Smooth muscle cell (in vitro differentiated cells): ENCODE results near the gene CLIC2. TPM values are rescaled to one million over a fixed set of nuclear protein-coding genes. Genes with fewer than 3 reads are reported as not detected.

Source experiments
- DNase-seq: peaks from one replicate; lab custom pipeline; 2025; ENCODE audit not compliant: unreplicated experiment; lab: John Stamatoyannopoulos, UW
- H2AFZ ChIP-seq: fragments of 200-600 bp; sonication (generic); 2 replicates; pipeline ENCODE4 v1.6.0; 2016; ENCODE audit warnings: antibody characterized with exemption, low read depth, mild to moderate bottlenecking
- H3F3A ChIP-seq: fragments of 200-600 bp; sonication (generic); 2 replicates; pipeline ENCODE4 v1.6.0; 2017; ENCODE audit warnings: antibody characterized with exemption, low read depth
- H3K27ac ChIP-seq: fragments of 200-600 bp; sonication (generic); 2 replicates; pipeline ENCODE4 v1.5.1; 2016; ENCODE audit warnings: low read depth, mild to moderate bottlenecking
- H3K27me3 ChIP-seq: fragments of 200-600 bp; sonication (generic); 2 replicates; pipeline ENCODE4 v1.6.1; 2016; ENCODE audit warnings: low read depth, mild to moderate bottlenecking
- H3K36me3 ChIP-seq: fragments of 200-600 bp; sonication (generic); 2 replicates; pipeline ENCODE4 v1.5.1; 2016; ENCODE audit warnings: low read depth
- H3K4me1 ChIP-seq: fragments of 200-600 bp; sonication (generic); 2 replicates; pipeline ENCODE4 v1.5.1; 2016; ENCODE audit warnings: low read depth
- H3K4me2 ChIP-seq: fragments of 200-600 bp; sonication (generic); 2 replicates; pipeline ENCODE4 v1.6.0; 2016; ENCODE audit warnings: mild to moderate bottlenecking
- H3K4me3 ChIP-seq: fragments of 200-600 bp; sonication (generic); 2 replicates; pipeline ENCODE4 v1.5.1; 2016; ENCODE audit warnings: mild to moderate bottlenecking
- H3K79me2 ChIP-seq: fragments of 200-600 bp; sonication (generic); 2 replicates; pipeline ENCODE4 v1.6.0; 2016; ENCODE audit warnings: low read depth, mild to moderate bottlenecking
- H3K9ac ChIP-seq: fragments of 200-600 bp; sonication (generic); 2 replicates; pipeline ENCODE4 v1.6.0; 2016; ENCODE audit warnings: low read depth
- H3K9me3 ChIP-seq: fragments of 200-600 bp; sonication (generic); replicated peaks from 2 replicates; pipeline ENCODE4 v1.5.1; 2016; ENCODE audit warnings: low read depth
- H4K20me1 ChIP-seq: fragments of 200-600 bp; sonication (generic); 2 replicates; pipeline ENCODE4 v1.6.0; 2016; ENCODE audit warnings: low read depth
- WGBS: methylation state at CpG from one replicate; pipeline ENCODE4 v1.1.7; 2016; ENCODE audit warnings: low lambda C conversion rate; 5-methylcytosine and 5-hydroxymethylcytosine counted together
- polyA plus RNA-seq: library from polyadenylated mRNA; unstranded; fragments of >200 nt; fragmentation: Nextera tagmentation; extraction: Ambion mirVana; gene quantifications from 2 replicates; pipeline ENCODE4 v1.2.1, GENCODE V29; 2016
- total RNA-seq: library from RNA; depleted of rRNA; stranded (reverse); fragments of >200 nt; gene quantifications from 2 replicates; pipeline ENCODE4 v1.2.3, GENCODE V29; 2014
- TF ChIP-seq, protein P1 (sequence below): fragments of 200-600 bp; sonication (generic); IDR thresholded peaks from 2 replicates; pipeline ENCODE4 v1.5.1; 2017; ENCODE audit warnings: borderline replicate concordance, mild to moderate bottlenecking, antibody characterized with exemption; ENCODE audit not compliant: insufficient read depth, poor library complexity, severe bottlenecking

Gene CLIC2
- total and polyA plus RNA-seq, 2 experiments from 2014 or later, result 0.22 to 0.33 TPM

DNA sequence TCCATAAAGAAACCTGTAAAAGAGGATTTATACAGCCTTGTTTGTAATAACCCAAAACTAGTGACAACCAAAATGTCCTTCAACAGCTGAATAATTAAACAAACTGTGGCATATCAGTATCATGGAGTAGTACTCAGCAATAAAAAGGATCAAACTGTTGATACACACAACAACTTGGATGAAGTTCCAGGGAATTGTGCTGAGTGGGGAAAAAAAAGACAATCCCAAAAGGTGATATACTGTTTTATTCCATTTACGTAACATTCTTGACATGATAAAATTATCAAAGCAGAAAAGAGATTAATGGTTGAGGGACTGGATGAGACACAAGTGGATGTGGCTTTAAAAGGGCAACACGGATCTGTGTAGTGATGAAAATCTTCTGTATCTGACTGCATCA, 7.8 kb downstream of the CLIC2 start:
- TF ChIP-seq, protein P1, sequence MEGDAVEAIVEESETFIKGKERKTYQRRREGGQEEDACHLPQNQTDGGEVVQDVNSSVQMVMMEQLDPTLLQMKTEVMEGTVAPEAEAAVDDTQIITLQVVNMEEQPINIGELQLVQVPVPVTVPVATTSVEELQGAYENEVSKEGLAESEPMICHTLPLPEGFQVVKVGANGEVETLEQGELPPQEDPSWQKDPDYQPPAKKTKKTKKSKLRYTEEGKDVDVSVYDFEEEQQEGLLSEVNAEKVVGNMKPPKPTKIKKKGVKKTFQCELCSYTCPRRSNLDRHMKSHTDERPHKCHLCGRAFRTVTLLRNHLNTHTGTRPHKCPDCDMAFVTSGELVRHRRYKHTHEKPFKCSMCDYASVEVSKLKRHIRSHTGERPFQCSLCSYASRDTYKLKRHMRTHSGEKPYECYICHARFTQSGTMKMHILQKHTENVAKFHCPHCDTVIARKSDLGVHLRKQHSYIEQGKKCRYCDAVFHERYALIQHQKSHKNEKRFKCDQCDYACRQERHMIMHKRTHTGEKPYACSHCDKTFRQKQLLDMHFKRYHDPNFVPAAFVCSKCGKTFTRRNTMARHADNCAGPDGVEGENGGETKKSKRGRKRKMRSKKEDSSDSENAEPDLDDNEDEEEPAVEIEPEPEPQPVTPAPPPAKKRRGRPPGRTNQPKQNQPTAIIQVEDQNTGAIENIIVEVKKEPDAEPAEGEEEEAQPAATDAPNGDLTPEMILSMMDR, result no peak
- WGBS, result 79% methylated on average over 2 of the region's 2 CpGs
- H3K36me3 ChIP-seq, result no peaks in the 10 kb centered on the region
- H3F3A ChIP-seq, result no peaks in the 10 kb centered on the region
- no peak overlapping the region for H3K4me3 ChIP-seq
- H3K27me3 ChIP-seq, result no peaks in the 10 kb centered on the region
- H3K9me3 ChIP-seq, result peaks cover 2% of the 10 kb centered on the region
- H3K79me2 ChIP-seq, result no peaks in the 10 kb centered on the region
- no peak overlapping the region for H3K9ac ChIP-seq
- H3K4me2 ChIP-seq, result no peak overlapping the region
- no peak overlapping the region for H2AFZ ChIP-seq
- DNase-seq, result no peak
- no peaks in the 10 kb centered on the region for H3K4me1 ChIP-seq
- H3K27ac ChIP-seq, result no peak overlapping the region
- H4K20me1 ChIP-seq, result no peaks in the 10 kb centered on the region

DNA sequence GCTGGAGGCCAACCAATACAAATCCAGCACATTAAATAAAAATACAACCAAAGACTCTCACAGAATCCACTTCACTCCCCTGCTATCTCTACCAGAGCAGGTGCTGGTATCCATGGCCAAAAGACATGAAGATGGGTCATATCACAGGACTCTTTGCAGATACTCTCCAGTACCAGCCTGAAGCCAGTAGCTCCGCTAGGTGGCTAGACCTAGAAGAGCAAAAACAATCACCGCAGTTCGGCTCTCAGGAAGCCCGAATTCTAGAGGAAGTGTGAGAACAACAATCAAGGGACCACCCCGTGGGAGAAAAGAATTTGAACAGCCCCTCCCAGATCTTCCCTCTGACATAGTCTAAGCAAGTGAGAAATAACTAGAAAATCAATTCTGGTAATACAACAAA, 20.2 kb downstream of the CLIC2 start:
- Histone ChIP-seq H4K20me1 (no peaks in the 10 kb centered on the region), H3K79me2 (no peaks in the 10 kb centered on the region), H3K27me3 (no peaks in the 10 kb centered on the region), H3K9me3 (no peaks in the 10 kb centered on the region), H3K9ac (no peak overlapping the region), H3K4me3 (no peak overlapping the region), H3K27ac (no peak overlapping the region), H2AFZ (no peak overlapping the region), H3K4me1 (no peaks in the 10 kb centered on the region), H3K36me3 (no peaks in the 10 kb centered on the region), H3F3A (no peaks in the 10 kb centered on the region), H3K4me2 (no peak overlapping the region)
- DNase-seq, result no peak
- 83% methylated on average over 5 of the region's 5 CpGs for WGBS
- TF ChIP-seq, protein P1, result no peak

DNA sequence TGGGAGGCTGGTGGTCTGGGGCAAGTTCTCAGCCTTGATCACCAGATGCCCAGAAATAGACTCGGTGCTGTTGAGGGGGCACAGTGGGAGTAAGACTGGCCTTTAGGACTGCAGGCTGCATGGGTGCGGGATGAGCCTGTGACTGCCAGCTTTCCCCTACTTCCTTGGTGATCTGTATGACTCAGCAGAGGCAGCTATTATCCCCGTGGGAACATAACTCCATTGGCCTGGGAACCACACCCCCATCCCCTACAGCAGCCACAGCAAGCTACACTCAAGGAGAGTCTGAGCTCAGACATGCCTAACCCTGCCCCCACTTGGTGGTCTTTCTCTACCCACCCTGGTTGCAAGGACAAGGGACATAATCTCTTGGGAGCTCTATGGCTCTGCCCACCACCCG, 20.6 kb downstream of the CLIC2 start:
- Histone ChIP-seq H3K79me2 (no peaks in the 10 kb centered on the region), H3K9ac (no peak overlapping the region), H4K20me1 (no peaks in the 10 kb centered on the region), H3K36me3 (no peaks in the 10 kb centered on the region), H3K27ac (no peak overlapping the region), H3K9me3 (no peaks in the 10 kb centered on the region), H3K4me2 (no peak overlapping the region), H3K4me3 (no peak overlapping the region), H3K27me3 (no peaks in the 10 kb centered on the region), H3K4me1 (no peaks in the 10 kb centered on the region), H3F3A (no peaks in the 10 kb centered on the region), H2AFZ (no peak overlapping the region)
- DNase-seq, result no peak
- WGBS, result 64% methylated on average over 4 of the region's 4 CpGs
- TF ChIP-seq, protein P1, result no peak

DNA sequence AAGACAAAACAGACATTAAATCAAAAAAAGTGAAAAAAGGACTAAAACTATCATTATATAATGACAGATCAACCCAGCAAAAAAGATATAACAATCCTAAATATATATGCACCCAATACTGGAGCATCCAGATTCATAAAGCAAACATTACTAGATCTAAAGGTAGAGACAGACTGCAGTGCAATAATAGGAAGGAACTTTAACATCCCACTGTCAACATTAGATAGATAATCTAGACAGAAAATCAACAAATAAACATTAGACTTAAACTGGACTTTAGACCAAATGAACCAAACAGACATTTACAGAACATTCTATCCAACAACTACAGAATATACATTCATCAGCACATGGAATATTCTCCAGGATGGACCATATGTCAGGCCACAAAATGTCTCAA, 40.6 kb downstream of the CLIC2 start:
- Histone ChIP-seq H3K36me3 (no peaks in the 10 kb centered on the region), H3K27me3 (no peaks in the 10 kb centered on the region), H3K9me3 (no peaks in the 10 kb centered on the region), H3K4me1 (no peaks in the 10 kb centered on the region), H3K27ac (no peak overlapping the region), H3K9ac (no peak overlapping the region), H3K4me2 (no peak overlapping the region), H4K20me1 (no peaks in the 10 kb centered on the region), H3F3A (no peaks in the 10 kb centered on the region), H3K4me3 (no peak overlapping the region), H3K79me2 (no peaks in the 10 kb centered on the region), H2AFZ (no peak overlapping the region)
- TF ChIP-seq, protein P1, result no peak
- no peak for DNase-seq
